HL-60 (cell line): ENCODE measurements around the gene LETM1.

Experiments
- CTCF ChIP-seq: IDR thresholded peaks from one replicate; pipeline ENCODE4 v1.5.1; 2011; ENCODE audit warnings: low read length, control low read depth, inconsistent platforms; ENCODE audit not compliant: insufficient read depth
- POLR2AphosphoS5 ChIP-seq: IDR thresholded peaks from 2 replicates; pipeline ENCODE4 v1.6.1; 2012; ENCODE audit warnings: low read depth
- REST ChIP-seq: IDR thresholded peaks from 2 replicates; pipeline ENCODE4 v1.6.1; 2012; ENCODE audit warnings: low read depth; ENCODE audit not compliant: insufficient replicate concordance

- TF ChIP-seq CTCF (peak; percentile 95), POLR2AphosphoS5 (no peak; the same call in 1 of the 2 replicates), REST (no peak)
Measured at GRCh38 chr4:1809754-1810502, 46.0 kb downstream of the LETM1 start.
